Activated CD8-positive, alpha-beta memory T cell treated with anti-CD3 and anti-CD28 coated beads, Interleukin-2, amount 50 U/mL, for 48 hours (primary cell): ENCODE data around the gene SOAT1.
"Not testable (repeated sequence)": the region's sequence is repeated elsewhere in the genome, so short reads cannot be mapped to it uniquely, and the experiment has no call there.

Source experiments
- DNase-seq: peaks from one replicate; pipeline ENCODE4 v3.0.0-alpha.2; 2020

Gene SOAT1

DNA sequence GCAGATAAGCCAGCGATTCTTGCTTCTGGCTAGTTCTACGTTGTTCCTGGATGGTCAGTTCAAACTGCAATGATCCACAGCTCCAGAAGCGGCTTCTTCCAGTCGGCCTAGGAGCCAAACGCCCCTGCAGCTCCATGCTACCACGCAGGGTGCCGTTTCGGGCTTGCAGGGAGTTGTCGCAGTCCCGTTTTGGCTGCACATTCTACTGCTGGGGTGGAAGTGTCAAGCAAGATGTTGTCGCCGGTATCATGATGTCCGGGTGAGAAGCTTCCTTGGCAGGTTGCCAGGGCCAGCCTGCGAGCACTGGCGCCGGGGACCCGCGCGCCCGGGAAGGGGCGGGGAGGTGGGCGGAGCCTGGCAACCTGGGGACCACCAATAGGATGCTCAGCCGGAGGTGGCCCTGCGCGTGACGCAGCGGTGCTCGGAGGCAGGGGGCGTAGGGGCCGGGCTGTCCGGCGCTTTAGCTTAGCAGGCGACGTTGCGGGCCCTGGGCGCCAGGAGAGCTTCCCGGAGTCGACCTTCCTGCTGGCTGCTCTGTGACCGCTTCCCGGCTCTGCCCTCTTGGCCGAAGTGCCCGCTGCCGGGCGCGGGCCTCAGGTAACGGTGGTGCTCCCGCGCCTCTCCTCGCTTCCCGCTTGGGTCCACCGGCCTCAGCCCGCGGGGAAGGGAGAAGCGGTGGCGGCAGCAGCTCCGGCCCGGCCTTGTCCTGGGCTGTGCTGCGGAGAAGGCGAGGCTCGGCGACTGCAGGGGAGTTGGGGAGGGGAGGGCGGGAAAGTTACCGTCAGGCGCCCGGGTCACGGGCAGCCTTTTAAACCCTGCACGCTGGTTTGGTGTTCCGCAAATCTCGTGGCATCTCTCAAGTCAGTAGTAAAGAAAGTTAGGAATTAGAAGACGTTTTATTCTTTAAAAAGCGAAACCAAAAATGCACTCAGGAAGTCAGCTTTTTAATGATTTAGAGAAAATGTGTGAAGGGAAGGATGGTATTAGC, at the start of gene SOAT1:
Gene SOAT1, plus strand, starts transcription at position 458 of the 988 bp plus-strand sequence. CDS start 8,888 bp downstream, outside the sequence.
- DNase-seq: peak; percentile 97

GRCh38 chr1:179245426-179245825, 48.2 kb upstream of the SOAT1 start:
- DNase-seq: not testable (repeated sequence)

DNA sequence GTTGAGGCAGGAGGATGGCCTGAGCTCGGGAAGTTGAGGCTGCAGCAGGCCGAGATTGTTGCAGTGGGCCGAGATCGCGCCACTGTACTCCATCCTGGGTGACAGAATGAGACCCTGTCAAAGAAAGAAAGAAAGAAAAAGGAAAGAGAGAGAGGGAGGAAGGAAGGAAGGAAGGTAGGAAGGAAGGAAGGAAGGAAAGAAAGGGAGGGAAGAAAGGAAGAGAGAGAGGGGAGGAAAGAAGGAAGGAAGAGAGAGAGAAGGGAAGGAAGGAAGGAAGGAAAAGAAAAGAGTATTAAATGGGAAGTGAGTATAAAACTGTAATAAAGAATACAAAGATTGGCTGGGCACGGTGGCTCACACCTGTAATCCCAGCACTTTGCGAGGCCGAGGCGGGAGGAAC, 45.7 kb upstream of the SOAT1 start:
- DNase-seq: no peak

DNA sequence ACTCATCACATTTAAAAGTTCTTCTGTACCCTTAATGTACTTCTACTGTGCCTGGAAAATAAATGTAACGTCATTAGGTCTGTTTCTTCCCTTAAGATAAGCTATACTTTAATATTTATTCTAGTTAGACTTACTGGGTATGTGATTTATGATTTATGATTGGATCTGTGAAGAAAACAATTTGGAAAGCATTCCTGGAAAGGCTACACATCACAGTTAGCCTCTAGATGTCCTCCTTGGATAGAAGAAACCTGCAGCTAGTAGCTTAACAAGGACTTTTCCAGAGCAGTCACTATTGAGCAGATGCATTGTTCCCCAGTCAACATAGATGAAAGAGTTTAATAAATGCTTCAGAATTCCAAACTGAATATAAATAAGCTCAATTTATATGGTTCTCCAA, 41.9 kb upstream of the SOAT1 start:
- no peak for DNase-seq

GRCh38 chr1:179252606-179253005, 41.0 kb upstream of the SOAT1 start:
- DNase-seq: no peak

DNA sequence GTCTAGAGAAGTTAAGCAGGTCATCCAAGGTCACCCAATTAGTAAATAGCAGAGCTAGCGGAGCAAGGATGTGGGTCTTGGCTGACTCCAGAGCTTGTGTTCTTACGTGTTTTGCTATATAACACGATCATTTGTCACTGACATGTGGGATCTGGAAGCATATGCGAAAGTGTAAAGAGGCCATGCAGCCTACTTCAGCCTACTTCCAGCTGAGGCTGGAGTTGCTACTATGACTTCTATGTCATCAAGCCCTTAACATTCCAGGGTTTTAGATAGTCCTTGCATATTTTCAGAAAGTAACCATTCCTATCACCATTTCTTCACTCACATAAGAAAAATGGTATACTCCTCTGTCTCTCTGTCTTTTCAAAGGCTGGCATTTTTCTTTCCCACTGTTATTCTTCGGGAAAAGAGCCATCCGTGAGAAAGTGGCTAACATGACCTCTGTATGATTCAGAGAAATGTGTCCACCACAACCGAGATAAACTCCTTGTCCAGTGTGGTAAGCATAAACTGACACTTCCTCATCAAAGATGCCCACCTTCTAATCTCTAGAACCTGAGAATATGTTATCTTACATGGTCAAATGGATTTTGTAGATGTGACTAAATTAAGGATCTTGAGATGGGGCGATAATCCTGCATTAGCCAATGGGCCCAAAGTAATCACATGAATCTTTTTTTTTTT, 40.2 kb upstream of the SOAT1 start:
- DNase-seq: no peak

GRCh38 chr1:179262183-179262582, 31.4 kb upstream of the SOAT1 start:
- no peak for DNase-seq

DNA sequence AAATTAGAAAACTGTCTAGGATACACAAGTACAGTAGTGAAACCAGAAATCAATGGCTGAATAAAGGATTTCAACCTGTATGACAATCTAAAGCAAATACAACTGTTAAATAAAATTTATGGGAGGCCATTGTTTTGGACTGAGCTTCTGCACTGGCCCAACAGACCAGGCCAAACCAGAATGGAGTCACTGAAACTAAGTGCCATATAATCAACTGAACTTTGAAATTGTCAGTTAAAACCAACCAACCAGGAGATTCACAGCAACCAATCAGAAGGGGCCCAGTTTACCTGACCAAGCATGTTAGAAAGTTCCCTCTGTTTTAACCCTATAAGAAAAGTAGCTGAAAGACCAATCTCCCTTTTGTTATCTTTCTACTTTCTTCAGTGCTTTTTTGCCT, 30.5 kb upstream of the SOAT1 start:
- no peak for DNase-seq

DNA sequence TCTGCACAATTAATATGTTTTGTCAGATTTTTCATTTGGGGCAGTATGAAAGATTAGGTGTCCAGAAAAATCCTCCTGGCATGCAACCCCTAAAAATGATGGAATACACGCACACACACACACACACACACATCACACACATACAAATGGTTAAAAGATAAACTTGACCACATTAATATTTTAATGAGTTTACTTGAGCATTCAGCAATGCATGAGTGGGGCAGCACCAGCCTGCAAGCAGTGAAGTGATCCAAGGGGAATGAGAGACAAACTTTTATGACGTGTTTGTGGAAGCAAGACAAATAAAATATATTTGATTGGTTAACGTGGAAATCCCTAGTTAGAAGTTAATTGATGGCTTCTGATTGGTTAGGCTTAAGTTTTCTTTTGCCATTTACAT, 29.1 kb upstream of the SOAT1 start:
- no peak for DNase-seq

- DNase-seq: no peak
Measured at GRCh38 chr1:179269071-179269470, 24.5 kb upstream of the SOAT1 start.

- not testable (repeated sequence) for DNase-seq
Measured at GRCh38 chr1:179274424-179274823, 19.2 kb upstream of the SOAT1 start.

- DNase-seq: no peak
Measured at GRCh38 chr1:179278920-179279319, 14.7 kb upstream of the SOAT1 start.

DNA sequence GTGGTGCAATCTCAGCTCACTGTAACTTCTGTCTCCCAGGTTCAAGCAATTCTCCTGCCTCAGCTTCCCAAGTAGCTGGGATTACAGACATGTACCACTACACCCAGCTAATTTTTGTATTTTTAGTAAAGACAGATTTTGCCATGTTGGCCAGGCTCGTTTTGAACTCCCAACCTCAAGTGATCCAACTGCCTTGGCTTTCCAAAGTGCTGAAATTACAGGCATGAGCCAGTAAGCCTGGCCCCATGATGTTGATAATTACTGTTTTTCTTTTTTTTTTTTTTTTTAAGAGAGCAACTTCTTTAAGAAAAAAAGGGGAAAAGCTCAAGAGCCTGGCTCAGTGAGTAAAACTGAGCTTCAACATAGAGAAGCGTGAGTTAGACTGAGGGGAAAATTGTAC, 9.6 kb upstream of the SOAT1 start:
- DNase-seq: no peak

- DNase-seq: no peak
Measured at GRCh38 chr1:179287946-179288345, 5.7 kb upstream of the SOAT1 start.

- DNase-seq: no peak
Measured at GRCh38 chr1:179288977-179289376, 4.6 kb upstream of the SOAT1 start.

DNA sequence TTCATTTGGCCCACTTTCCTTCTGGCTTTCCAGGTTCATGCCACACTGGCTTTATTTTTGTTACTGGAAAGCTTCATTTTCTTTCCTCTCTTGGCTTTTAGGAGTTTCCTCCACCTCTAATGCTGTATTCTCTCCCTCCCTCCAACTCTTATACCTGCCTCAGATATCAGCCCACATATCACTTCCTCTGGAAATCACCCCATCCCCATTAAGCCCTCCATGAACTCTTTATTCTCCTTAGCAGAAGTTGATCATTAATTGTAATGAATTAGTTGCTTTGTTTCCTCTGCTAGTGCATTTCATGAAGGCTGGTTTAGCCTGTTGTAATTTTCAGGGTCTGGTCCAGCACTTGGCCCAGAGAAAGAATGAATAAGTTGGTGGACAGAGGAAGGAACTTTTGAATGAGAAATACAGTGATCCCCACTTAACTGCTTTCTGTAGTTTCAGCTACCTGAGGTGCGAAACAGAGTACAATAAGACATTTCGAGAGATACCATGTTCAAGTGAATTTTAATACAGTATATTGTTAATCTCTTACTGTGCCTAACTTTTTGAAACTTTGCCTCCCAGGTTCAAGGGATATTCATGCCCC, 1.7 kb downstream of the SOAT1 start:
- DNase-seq: no peak

DNA sequence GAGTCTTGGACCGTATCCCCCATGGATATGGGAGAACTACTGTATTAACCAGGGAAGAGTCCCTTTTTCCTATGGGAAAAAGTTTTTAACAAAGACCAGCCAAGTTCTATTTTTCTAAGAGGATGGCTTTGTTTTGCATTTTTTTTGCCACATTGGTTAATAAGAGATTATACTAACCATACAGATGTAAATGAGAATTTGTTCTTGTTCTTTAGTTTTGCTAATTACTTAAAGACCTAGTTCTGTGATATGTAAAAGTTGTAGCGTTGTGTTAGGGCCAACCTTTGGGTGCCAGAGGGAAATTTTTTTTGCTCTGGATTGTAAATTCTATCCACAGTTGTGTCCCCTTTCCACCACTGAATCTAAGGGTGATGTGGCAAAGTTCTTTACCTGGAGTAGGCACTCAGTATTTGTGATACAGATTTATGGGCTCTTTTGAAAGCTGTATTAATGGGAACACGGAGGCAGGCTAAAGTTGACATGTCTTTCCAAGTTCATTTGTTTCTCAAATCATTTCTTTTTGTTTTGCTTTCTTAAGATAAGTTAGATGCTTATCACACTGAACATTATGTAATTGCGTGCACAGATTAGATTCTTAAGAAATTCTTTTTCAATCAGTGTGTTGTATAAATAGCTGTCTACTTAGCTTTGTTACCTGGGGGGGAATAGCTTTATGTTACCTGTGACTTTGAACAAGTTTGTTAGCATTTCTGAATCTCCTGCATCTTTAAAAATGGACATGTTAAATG, 2.9 kb downstream of the SOAT1 start:
- DNase-seq: no peak

- no peak for DNase-seq
Measured at GRCh38 chr1:179297105-179297378, 3.4 kb downstream of the SOAT1 start.

DNA sequence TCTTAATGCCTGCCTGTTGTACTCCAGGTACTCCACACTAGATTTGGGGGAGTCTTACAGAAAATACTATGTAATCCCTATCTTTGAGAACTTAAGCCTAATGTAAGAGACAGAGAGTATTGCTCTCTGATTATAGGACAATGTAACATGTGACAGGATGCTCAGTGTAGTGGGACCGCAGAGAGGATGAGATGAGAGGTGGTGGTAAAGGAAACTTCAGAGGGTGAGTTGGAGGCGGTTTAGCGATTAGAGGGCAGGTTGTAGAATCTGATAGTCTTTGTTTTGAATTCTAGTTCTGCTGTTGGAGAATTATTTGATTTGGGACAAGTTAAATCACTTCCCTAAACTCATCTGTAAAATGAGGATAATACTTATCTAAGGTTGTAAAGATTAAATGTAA, 5.4 kb downstream of the SOAT1 start:
- DNase-seq: no peak

- DNase-seq: no peak
Measured at GRCh38 chr1:179300112-179300511, 6.5 kb downstream of the SOAT1 start.

DNA sequence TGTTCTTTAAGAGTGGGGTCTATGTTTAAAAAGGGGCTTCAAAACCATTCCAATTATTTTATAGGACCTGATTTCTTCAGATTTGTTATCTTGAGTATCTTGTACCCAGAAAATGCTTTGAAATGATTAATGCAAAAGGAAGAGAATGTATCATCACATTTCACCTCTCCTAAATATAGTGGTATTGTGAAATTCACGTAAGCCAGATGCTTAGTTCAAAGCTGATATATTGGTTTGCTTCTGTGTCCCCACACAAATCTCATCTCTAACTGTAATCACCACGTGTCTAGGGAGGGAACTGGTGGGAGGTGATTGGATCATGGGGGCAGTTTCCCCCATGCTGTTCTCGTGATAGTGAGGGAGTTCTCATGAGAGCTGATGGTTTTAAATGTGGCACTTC, 8.5 kb downstream of the SOAT1 start:
- DNase-seq: no peak

GRCh38 chr1:179303200-179303785, 9.7 kb downstream of the SOAT1 start:
- no peak for DNase-seq

DNA sequence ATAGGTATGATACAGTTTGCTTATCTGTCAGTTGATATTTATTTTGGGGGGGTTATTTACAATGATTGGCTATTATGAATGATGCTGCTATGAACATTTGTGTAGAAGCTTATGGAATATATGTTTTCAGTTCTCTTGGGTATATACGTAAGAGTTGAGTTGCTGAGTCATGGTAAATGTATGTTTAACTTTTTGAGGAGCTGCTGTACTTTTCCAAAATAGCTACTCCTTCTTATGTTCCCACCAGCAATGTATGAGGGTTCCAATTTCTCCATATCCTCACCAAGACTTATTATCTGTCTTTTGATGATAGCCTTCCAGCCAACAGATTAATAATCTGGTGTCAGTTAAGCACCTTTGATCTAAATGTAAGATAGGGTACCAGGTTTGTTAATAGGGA, 11.9 kb downstream of the SOAT1 start:
- no peak for DNase-seq
